Stimulated activated CD4-positive, alpha-beta T cell treated with anti-CD3 and anti-CD28 coated beads, TNF-alpha, amount 100 ng/mL, for 1 hour (primary cell): ENCODE data around the gene DYRK1A.

Experiments used
- DNase-seq, 3 donors: peaks; one replicate each; pipeline ENCODE4 v3.0.0-alpha.2; 2020; ENCODE audit warnings: low read depth in 3 of 3, low spot score in 1 of 3

Gene DYRK1A

GRCh38 chr21:37447288-37447936 is 80.8 kb downstream of the DYRK1A start:
- DNase-seq: no peak

GRCh38 chr21:37449302-37449937 is 82.8 kb downstream of the DYRK1A start:
- DNase-seq: no peak

GRCh38 chr21:37450445-37450941 is 83.9 kb downstream of the DYRK1A start:
- no peak for DNase-seq

GRCh38 chr21:37451446-37451845 is 84.9 kb downstream of the DYRK1A start:
- no peak for DNase-seq

- no peak for DNase-seq
Observed at GRCh38 chr21:37452227-37452626, 85.7 kb downstream of the DYRK1A start.

- DNase-seq: no peak
Observed at GRCh38 chr21:37453350-37453749, 86.8 kb downstream of the DYRK1A start.

- no peak for DNase-seq
Observed at GRCh38 chr21:37454869-37455503, 88.4 kb downstream of the DYRK1A start.

GRCh38 chr21:37455504-37455911 is 88.9 kb downstream of the DYRK1A start:
- DNase-seq: no peak

GRCh38 chr21:37458669-37459276 is 92.2 kb downstream of the DYRK1A start:
- DNase-seq: no peak

GRCh38 chr21:37459575-37459974 is 93.0 kb downstream of the DYRK1A start:
- DNase-seq: no peak

GRCh38 chr21:37460196-37460595 is 93.6 kb downstream of the DYRK1A start:
- no peak for DNase-seq

- DNase-seq: no peak
Observed at GRCh38 chr21:37461479-37461878, 94.9 kb downstream of the DYRK1A start.

- no peak for DNase-seq
Observed at GRCh38 chr21:37462087-37462861, 95.7 kb downstream of the DYRK1A start.

GRCh38 chr21:37463083-37463801 is 96.7 kb downstream of the DYRK1A start:
- peak in 1 of 3 donors; percentile 12 for DNase-seq

- no peak for DNase-seq
Observed at GRCh38 chr21:37467082-37467481, 100.5 kb downstream of the DYRK1A start.

- DNase-seq: no peak
Observed at GRCh38 chr21:37468909-37469308, 102.3 kb downstream of the DYRK1A start.

GRCh38 chr21:37469441-37469840 is 102.9 kb downstream of the DYRK1A start:
- DNase-seq: no peak

GRCh38 chr21:37472581-37472980 is 106.0 kb downstream of the DYRK1A start:
- no peak for DNase-seq

- no peak for DNase-seq
Observed at GRCh38 chr21:37473491-37473890, 106.9 kb downstream of the DYRK1A start.

- DNase-seq: no peak
Observed at GRCh38 chr21:37474342-37474741, 107.8 kb downstream of the DYRK1A start.
